ENCODE results near the gene DYNC1I1. TPM values are rescaled to one million over a fixed set of nuclear protein-coding genes. Genes with fewer than 3 reads are reported as not detected.

DYNC1I1 gene
- total and polyA plus RNA-seq, 4 donors: 0.28 to 0.67 (median 0.39) TPM

GRCh38 chr7:95793658-95794057 lies 21.3 kb downstream of the DYNC1I1 start:
- 86% methylated on average over 5 of the region's 5 CpGs for WGBS
- no peaks in the 10 kb centered on the region for H3K9me3 ChIP-seq (ENCODE audit: control insufficient read depth in 4 of 4, low read length in 3 of 4)
- H3K36me3 ChIP-seq (ENCODE audit: control insufficient read depth in 4 of 4, insufficient read depth in 3 of 4, low read depth in 1 of 4, low read length in 3 of 4): no peaks in the 10 kb centered on the region
- DNase-seq (ENCODE audit: low spot score): no peak
- no peak overlapping the region for H3K9ac ChIP-seq (ENCODE audit: low read depth in 1 of 2, low read length in 2 of 2)
- TF ChIP-seq ATF3 (IDR thresholded peaks at IDR 0.05): no peak
- TF ChIP-seq NR2F2 (IDR thresholded peaks at IDR 0.05): no peak
- TF ChIP-seq REST (IDR thresholded peaks at IDR 0.05): no peak
- no peak for TF ChIP-seq JUND (IDR thresholded peaks at IDR 0.05)
- TF ChIP-seq EGR1 (IDR thresholded peaks at IDR 0.05; ENCODE audit: low read depth in 2 of 2): no peak
- no peak for TF ChIP-seq RXRA (IDR thresholded peaks at IDR 0.05)
- TF ChIP-seq ZBTB33 (IDR thresholded peaks at IDR 0.05): no peak
- no peak for TF ChIP-seq GABPA (IDR thresholded peaks at IDR 0.05 in 1 of 2, conservative IDR thresholded peaks at IDR 0.05 in 1 of 2)
- TF ChIP-seq SP1 (IDR thresholded peaks at IDR 0.05): no peak
- no peak for TF ChIP-seq RAD21 (IDR thresholded peaks at IDR 0.05)
- TF ChIP-seq HNF4G (IDR thresholded peaks at IDR 0.05): no peak
- no peak for TF ChIP-seq FOXA1 (IDR thresholded peaks at IDR 0.05)
- TF ChIP-seq MAX (IDR thresholded peaks at IDR 0.05): no peak
- TF ChIP-seq CTCF (IDR thresholded peaks at IDR 0.05; ENCODE audit: low read depth, low read length, missing input control): no peak
- no peak for TF ChIP-seq YY1 (IDR thresholded peaks at IDR 0.05)
- TF ChIP-seq TAF1 (conservative IDR thresholded peaks at IDR 0.05): no peak
- TF ChIP-seq FOXA2 (IDR thresholded peaks at IDR 0.05): no peak
- TF ChIP-seq HNF4A (conservative IDR thresholded peaks at IDR 0.05): no peak
- no peaks in the 10 kb centered on the region for H3K27me3 ChIP-seq (ENCODE audit: control insufficient read depth in 4 of 4, insufficient read depth in 4 of 4, low read length in 3 of 4)
- H3K4me1 ChIP-seq (ENCODE audit: control insufficient read depth in 4 of 4, insufficient read depth in 4 of 4, low read length in 3 of 4): no peaks in the 10 kb centered on the region
- H3K27ac ChIP-seq (ENCODE audit: low read depth in 1 of 2, low read length in 2 of 2): no peak overlapping the region
- no peak overlapping the region for H3K4me3 ChIP-seq (ENCODE audit: low read depth in 1 of 3, low read length in 3 of 3)
